ENCODE measurements around the gene ZNF217. TPM values are rescaled to one million over a fixed set of nuclear protein-coding genes. Genes with fewer than 3 reads are reported as not detected.
A peak's percentile ranks its signal among the peaks of the same experiment; 100 is the strongest.
"Not testable (repeated sequence)": the region's sequence is repeated elsewhere in the genome, so short reads cannot be mapped to it uniquely, and the experiment has no call there.

Gene ZNF217
- total RNA-seq = 17.4 and 22.1 TPM in 2 replicates

GRCh38 chr20:53593466-53594007 is at the start of gene ZNF217:
Gene ZNF217, minus strand, starts transcription at chr20:53593839. Its CDS starts 11,013 bp downstream, at chr20:53582826.
- DNase-seq (ENCODE audit: low read depth) = not testable (repeated sequence)
- H3K4me3 ChIP-seq (ENCODE audit: low read depth, low read length) = peak within 1 kb of the TSS; percentile 84

- no peak overlapping the region for H3K4me3 ChIP-seq (ENCODE audit: low read depth, low read length)
- TF ChIP-seq CTCF (conservative IDR thresholded peaks at IDR 0.05; ENCODE audit: low read depth, low read length) = no peak
- DNase-seq (ENCODE audit: low read depth) = peak; percentile 67
Observed at GRCh38 chr20:53643031-53643832, 49.6 kb upstream of the ZNF217 start.

- no peak overlapping the region for H3K4me3 ChIP-seq (ENCODE audit: low read depth, low read length)
- TF ChIP-seq CTCF (conservative IDR thresholded peaks at IDR 0.05; ENCODE audit: low read depth, low read length) = no peak
Observed at GRCh38 chr20:53642196-53643030, 48.8 kb upstream of the ZNF217 start.

GRCh38 chr20:53639647-53640440 is 46.2 kb upstream of the ZNF217 start:
- DNase-seq (ENCODE audit: low read depth) = no peak
- no peak overlapping the region for H3K4me3 ChIP-seq (ENCODE audit: low read depth, low read length)
- TF ChIP-seq CTCF (conservative IDR thresholded peaks at IDR 0.05; ENCODE audit: low read depth, low read length) = no peak

More at GRCh38 chr20:53642196-53643030, 48.8 kb upstream of the ZNF217 start:
- peak; percentile 49 for DNase-seq (ENCODE audit: low read depth)

- no peak for TF ChIP-seq CTCF (conservative IDR thresholded peaks at IDR 0.05; ENCODE audit: low read depth, low read length)
- no peak for DNase-seq (ENCODE audit: low read depth)
- H3K4me3 ChIP-seq (ENCODE audit: low read depth, low read length) = no peak overlapping the region
Observed at GRCh38 chr20:53639128-53639527, 45.5 kb upstream of the ZNF217 start.

GRCh38 chr20:53637310-53637709 is 43.7 kb upstream of the ZNF217 start:
- not testable (repeated sequence) for DNase-seq (ENCODE audit: low read depth); H3K4me3 ChIP-seq (ENCODE audit: low read depth, low read length)

GRCh38 chr20:53636540-53637097 is 43.0 kb upstream of the ZNF217 start:
- no peak for DNase-seq (ENCODE audit: low read depth)
- TF ChIP-seq CTCF (conservative IDR thresholded peaks at IDR 0.05; ENCODE audit: low read depth, low read length) = no peak
- no peak overlapping the region for H3K4me3 ChIP-seq (ENCODE audit: low read depth, low read length)
